NCI-H2107 treated with DMSO at 0.1 percent for 48 hours (cell line): ENCODE results near the gene FRAT2.
A peak's percentile ranks its signal among the peaks of the same experiment; 100 is the strongest.

Experiments used
- DNase-seq: peaks from one replicate; lab custom pipeline; 2025; ENCODE audit not compliant: unreplicated experiment; lab: John Stamatoyannopoulos, UW

FRAT2 gene

GRCh38 chr10:97334370-97335175 is at the start of gene FRAT2:
Gene FRAT2, minus strand, starts transcription at chr10:97334729. Its CDS starts 157 bp downstream, at chr10:97334572.
- peak; percentile 48 for DNase-seq

- no peak for DNase-seq
Observed at GRCh38 chr10:97384156-97384555, 49.6 kb upstream of the FRAT2 start.

- DNase-seq, result no peak
Observed at GRCh38 chr10:97383159-97383558, 48.6 kb upstream of the FRAT2 start.

GRCh38 chr10:97381626-97382025 is 47.1 kb upstream of the FRAT2 start:
- DNase-seq, result no peak

GRCh38 chr10:97380516-97380915 is 46.0 kb upstream of the FRAT2 start:
- no peak for DNase-seq

GRCh38 chr10:97378933-97379921 is 44.7 kb upstream of the FRAT2 start:
- no peak for DNase-seq

- no peak for DNase-seq
Observed at GRCh38 chr10:97376413-97376812, 41.9 kb upstream of the FRAT2 start.

- no peak for DNase-seq
Observed at GRCh38 chr10:97373456-97373855, 38.9 kb upstream of the FRAT2 start.

- no peak for DNase-seq
Observed at GRCh38 chr10:97372233-97372875, 37.8 kb upstream of the FRAT2 start.

GRCh38 chr10:97371696-97372095 is 37.2 kb upstream of the FRAT2 start:
- DNase-seq, result no peak

GRCh38 chr10:97367126-97367649 is 32.7 kb upstream of the FRAT2 start:
- no peak for DNase-seq

GRCh38 chr10:97366572-97366971 is 32.0 kb upstream of the FRAT2 start:
- no peak for DNase-seq

GRCh38 chr10:97365761-97366351 is 31.3 kb upstream of the FRAT2 start:
- no peak for DNase-seq

- no peak for DNase-seq
Observed at GRCh38 chr10:97363071-97363470, 28.5 kb upstream of the FRAT2 start.

GRCh38 chr10:97362310-97363033 is 27.9 kb upstream of the FRAT2 start:
- no peak for DNase-seq

GRCh38 chr10:97361537-97361901 is 27.0 kb upstream of the FRAT2 start:
- no peak for DNase-seq

- DNase-seq, result no peak
Observed at GRCh38 chr10:97360705-97361536, 26.4 kb upstream of the FRAT2 start.

GRCh38 chr10:97358781-97359180 is 24.3 kb upstream of the FRAT2 start:
- no peak for DNase-seq

- no peak for DNase-seq
Observed at GRCh38 chr10:97358349-97358748, 23.8 kb upstream of the FRAT2 start.
